Neural cell (in vitro differentiated cells): ENCODE measurements around the gene POLR1C. TPM values are rescaled to one million over a fixed set of nuclear protein-coding genes. Genes with fewer than 3 reads are reported as not detected.

Experiments used
- H2AFZ ChIP-seq: fragments of 200-600, 300-800 bp; sonication (generic), shearing (Covaris generic); 2 replicates; pipeline ENCODE4 v1.6.0; 2014; ENCODE audit warnings: low read depth, mild to moderate bottlenecking, antibody characterized with exemption, low read length, moderate library complexity
- H3F3A ChIP-seq: fragments of 200-600 bp; shearing (Covaris generic); 2 replicates; pipeline ENCODE4 v1.6.1; 2016; ENCODE audit warnings: mild to moderate bottlenecking, moderate library complexity, mixed read lengths, antibody characterized with exemption, low read length; ENCODE audit not compliant: insufficient read depth, poor library complexity, severe bottlenecking
- H3K27ac ChIP-seq: fragments of 200-600, 300-800 bp; sonication (generic), shearing (Covaris generic); 2 replicates; pipeline ENCODE4 v1.5.1; 2014; ENCODE audit warnings: mild to moderate bottlenecking, low read length, moderate library complexity
- H3K27me3 ChIP-seq: fragments of 300-800, 200-600 bp; sonication (generic), shearing (Covaris generic); 2 replicates; pipeline ENCODE4 v1.6.0; 2014; ENCODE audit warnings: mild to moderate bottlenecking, low read depth, low read length, moderate library complexity; ENCODE audit not compliant: insufficient read depth
- H3K36me3 ChIP-seq: fragments of 300-800, 200-600 bp; sonication (generic), shearing (Covaris generic); 2 replicates; pipeline ENCODE4 v1.5.1; 2014; ENCODE audit warnings: mild to moderate bottlenecking, antibody characterized with exemption, low read length, moderate library complexity; ENCODE audit not compliant: insufficient read depth
- H3K4me2 ChIP-seq: fragments of 300-800, 200-600 bp; sonication (generic), shearing (Covaris generic); 2 replicates; pipeline ENCODE4 v1.6.0; 2014; ENCODE audit warnings: mild to moderate bottlenecking, low read length
- H3K4me3 ChIP-seq: fragments of 300-800, 200-600 bp; sonication (generic), shearing (Covaris generic); 2 replicates; pipeline ENCODE4 v1.5.1; 2014; ENCODE audit warnings: mild to moderate bottlenecking, low read length, moderate library complexity
- H3K79me2 ChIP-seq: fragments of 200-600 bp; shearing (Covaris generic); replicated peaks from 2 replicates; pipeline ENCODE4 v1.6.0; 2014; ENCODE audit warnings: mild to moderate bottlenecking, low read length, moderate library complexity; ENCODE audit not compliant: insufficient read depth
- H3K9ac ChIP-seq: fragments of 300-800, 200-600 bp; sonication (generic), shearing (Covaris generic); 2 replicates; pipeline ENCODE4 v1.6.1; 2016; ENCODE audit warnings: mild to moderate bottlenecking, low read length, mixed read lengths
- H3K9me2 ChIP-seq: fragments of 200-600 bp; shearing (Covaris generic); 2 replicates; pipeline ENCODE4 v1.6.1; 2016; ENCODE audit warnings: mild to moderate bottlenecking, low read length, mixed read lengths; ENCODE audit not compliant: insufficient read depth
- H3K9me3 ChIP-seq: fragments of 200-600, 300-800 bp; sonication (generic), shearing (Covaris generic); 2 replicates; pipeline ENCODE4 v1.6.1; 2016; ENCODE audit warnings: mild to moderate bottlenecking, mixed run types, low read length, moderate library complexity, mixed read lengths
- H4K20me1 ChIP-seq: fragments of 200-600 bp; shearing (Covaris generic); 2 replicates; pipeline ENCODE4 v1.6.1; 2016; ENCODE audit warnings: mild to moderate bottlenecking, mixed run types; ENCODE audit not compliant: insufficient read depth
- CTCF ChIP-seq: fragments of 450-650 bp; IDR thresholded peaks from 2 replicates; pipeline ENCODE4 v1.5.1; 2014; ENCODE audit warnings: antibody characterized with exemption, mild to moderate bottlenecking, moderate library complexity; ENCODE audit not compliant: poor library complexity, severe bottlenecking
- EP300 ChIP-seq: fragments of 450-650 bp; conservative IDR thresholded peaks from 2 replicates; pipeline ENCODE4 v1.6.1; 2014; ENCODE audit warnings: antibody characterized with exemption, mild to moderate bottlenecking, moderate library complexity; ENCODE audit not compliant: poor library complexity, severe bottlenecking
- EZH2 ChIP-seq: fragments of 200-600, 300-800 bp; shearing (Covaris generic), sonication (generic); IDR thresholded peaks from 2 replicates; pipeline ENCODE4 v1.6.1; 2014; ENCODE audit warnings: antibody characterized with exemption, low read length, borderline replicate concordance, mild to moderate bottlenecking; ENCODE audit not compliant: insufficient read depth, poor library complexity, severe bottlenecking
- MXI1 ChIP-seq: fragments of 450-650 bp; conservative IDR thresholded peaks from 2 replicates; pipeline ENCODE4 v1.6.1; 2014; ENCODE audit warnings: antibody characterized with exemption, mild to moderate bottlenecking; ENCODE audit not compliant: poor library complexity, severe bottlenecking
- POLR2AphosphoS5 ChIP-seq: IDR thresholded peaks from 2 replicates; pipeline ENCODE4 v1.6.1; 2012
- RAD21 ChIP-seq: fragments of 450-650 bp; conservative IDR thresholded peaks from 2 replicates; pipeline ENCODE4 v1.6.1; 2014; ENCODE audit warnings: antibody characterized with exemption, mild to moderate bottlenecking, moderate library complexity
- REST ChIP-seq: IDR thresholded peaks from 2 replicates; pipeline ENCODE4 v1.6.1; 2012; ENCODE audit warnings: borderline replicate concordance
- SMC3 ChIP-seq: fragments of 450-650 bp; conservative IDR thresholded peaks from 2 replicates; pipeline ENCODE4 v1.6.1; 2014; ENCODE audit warnings: antibody characterized with exemption, mild to moderate bottlenecking, moderate library complexity; ENCODE audit not compliant: poor library complexity
- TAF1 ChIP-seq: IDR thresholded peaks from 2 replicates; pipeline ENCODE4 v1.6.1; 2012; ENCODE audit warnings: low read depth
- polyA plus RNA-seq: library from polyadenylated mRNA; depleted of rRNA; stranded (reverse); fragments of >200 nt; gene quantifications from 2 replicates; pipeline ENCODE4 v1.2.3, GENCODE V29; 2014

The POLR1C gene
- polyA plus RNA-seq, 1 donor from 2014 or later: 88.7 TPM

- Histone ChIP-seq H3K9ac (no peak overlapping the region), H4K20me1 (no peaks in the 10 kb centered on the region), H3K36me3 (no peaks in the 10 kb centered on the region), H3K4me3 (no peak overlapping the region), H3F3A (no peaks in the 10 kb centered on the region), H3K9me2 (no peaks in the 10 kb centered on the region), H3K27me3 (no peaks in the 10 kb centered on the region), H3K4me2 (no peak overlapping the region), H3K27ac (no peak overlapping the region), H3K9me3 (no peaks in the 10 kb centered on the region), H2AFZ (no peak overlapping the region), H3K79me2 (no peaks in the 10 kb centered on the region)
- TF ChIP-seq CTCF (no peak), TAF1 (no peak), REST (no peak), SMC3 (no peak), POLR2AphosphoS5 (no peak), EP300 (no peak)
Measured at GRCh38 chr6:43469947-43470346, 46.9 kb upstream of the POLR1C start.

GRCh38 chr6:43471399-43471798 is 45.5 kb upstream of the POLR1C start:
- no peak overlapping the region for H2AFZ ChIP-seq
- no peak overlapping the region for H3K4me2 ChIP-seq
- H3K9ac ChIP-seq: no peak overlapping the region
- H3K4me3 ChIP-seq: no peak overlapping the region
- H3K9me2 ChIP-seq: no peaks in the 10 kb centered on the region
- TF ChIP-seq EP300 (no peak), RAD21 (no peak), TAF1 (no peak)
- H3K79me2 ChIP-seq: no peaks in the 10 kb centered on the region
- no peaks in the 10 kb centered on the region for H3K9me3 ChIP-seq
- H3K27me3 ChIP-seq: no peaks in the 10 kb centered on the region
- no peak overlapping the region for H3K27ac ChIP-seq
- no peaks in the 10 kb centered on the region for H4K20me1 ChIP-seq
- no peaks in the 10 kb centered on the region for H3F3A ChIP-seq
- H3K36me3 ChIP-seq: no peaks in the 10 kb centered on the region

- Histone ChIP-seq H3K79me2 (peaks cover 1% of the 10 kb centered on the region), H3K9ac (no peak overlapping the region), H3K4me2 (no peak overlapping the region), H3K27me3 (no peaks in the 10 kb centered on the region), H4K20me1 (no peaks in the 10 kb centered on the region), H3K4me3 (no peak overlapping the region), H3F3A (no peaks in the 10 kb centered on the region), H3K9me3 (no peaks in the 10 kb centered on the region), H2AFZ (no peak overlapping the region), H3K9me2 (no peaks in the 10 kb centered on the region), H3K27ac (no peak overlapping the region), H3K36me3 (no peaks in the 10 kb centered on the region)
- TF ChIP-seq EZH2: no peak
- no peak for TF ChIP-seq SMC3
- TF ChIP-seq MXI1: no peak
- no peak for TF ChIP-seq RAD21
- no peak for TF ChIP-seq REST
- no peak for TF ChIP-seq TAF1
- TF ChIP-seq POLR2AphosphoS5: no peak
- TF ChIP-seq EP300: no peak
- TF ChIP-seq CTCF: no peak
Measured at GRCh38 chr6:43472515-43472914, 44.4 kb upstream of the POLR1C start.
